ENCODE measurements around the gene ANKRD44.

ANKRD44 gene

GRCh38 chr2:197075281-197075680 lies 235.3 kb downstream of the ANKRD44 start:
- no peak for DNase-seq (ENCODE audit: low read depth, low spot score)
- no peak overlapping the region for H3K4me3 ChIP-seq (ENCODE audit: low read depth, low read length)
- in situ Hi-C loops (cut with HindIII; ENCODE audit: low sequenced_read_pairs) = no loop called here
- TF ChIP-seq CTCF (IDR thresholded peaks at IDR 0.05; ENCODE audit: low read depth, low read length) = no peak

- no peak for TF ChIP-seq CTCF (IDR thresholded peaks at IDR 0.05; ENCODE audit: low read depth, low read length)
- in situ Hi-C loops (cut with HindIII; ENCODE audit: low sequenced_read_pairs) = no loop called here
- peak; percentile 80 for DNase-seq (ENCODE audit: low read depth, low spot score)
- H3K4me3 ChIP-seq (ENCODE audit: low read depth, low read length) = no peak overlapping the region
Measured at GRCh38 chr2:197073701-197074433, 236.7 kb downstream of the ANKRD44 start.

GRCh38 chr2:197073270-197073669 lies 237.3 kb downstream of the ANKRD44 start:
- TF ChIP-seq CTCF (IDR thresholded peaks at IDR 0.05; ENCODE audit: low read depth, low read length) = no peak

GRCh38 chr2:197072533-197072932 lies 238.0 kb downstream of the ANKRD44 start:
- in situ Hi-C loops (cut with HindIII; ENCODE audit: low sequenced_read_pairs) = no loop called here
- H3K4me3 ChIP-seq (ENCODE audit: low read depth, low read length) = no peak overlapping the region
- no peak for TF ChIP-seq CTCF (IDR thresholded peaks at IDR 0.05; ENCODE audit: low read depth, low read length)
- DNase-seq (ENCODE audit: low read depth, low spot score) = no peak

More at GRCh38 chr2:197073270-197073669, 237.3 kb downstream of the ANKRD44 start:
- in situ Hi-C loops (cut with HindIII; ENCODE audit: low sequenced_read_pairs) = no loop called here
- no peak overlapping the region for H3K4me3 ChIP-seq (ENCODE audit: low read depth, low read length)
- DNase-seq (ENCODE audit: low read depth, low spot score) = no peak

GRCh38 chr2:197071790-197072436 lies 238.7 kb downstream of the ANKRD44 start:
- in situ Hi-C loops (cut with HindIII; ENCODE audit: low sequenced_read_pairs) = no loop called here
- DNase-seq (ENCODE audit: low read depth, low spot score) = no peak
- no peak overlapping the region for H3K4me3 ChIP-seq (ENCODE audit: low read depth, low read length)
- TF ChIP-seq CTCF (IDR thresholded peaks at IDR 0.05; ENCODE audit: low read depth, low read length) = no peak

- DNase-seq (ENCODE audit: low read depth, low spot score) = no peak
- TF ChIP-seq CTCF (IDR thresholded peaks at IDR 0.05; ENCODE audit: low read depth, low read length) = no peak
- in situ Hi-C loops (cut with HindIII; ENCODE audit: low sequenced_read_pairs) = no loop called here
- no peak overlapping the region for H3K4me3 ChIP-seq (ENCODE audit: low read depth, low read length)
Measured at GRCh38 chr2:197071213-197071612, 239.4 kb downstream of the ANKRD44 start.
